Esophagus muscularis mucosa (tissue), 4 donors: ENCODE data around the gene OR52A1. TPM values are rescaled to one million over a fixed set of nuclear protein-coding genes. Genes with fewer than 3 reads are reported as not detected.
"Not testable (repeated sequence)": the region's sequence is repeated elsewhere in the genome, so short reads cannot be mapped to it uniquely, and the experiment has no call there.

Experiments used
- DNase-seq: peaks from one replicate; pipeline ENCODE4 v3.0.0-alpha.2; 2017; ENCODE audit errors: extremely low spot score
- H3K27ac ChIP-seq, 4 donors: fragments of 200-600 bp; sonication (generic); replicated peaks in 1 of 4; 1 replicate in 3 of 4; 2 replicates in 1 of 4; pipeline ENCODE4 v1.5.1; 2016 to 2019; ENCODE audit warnings: mild to moderate bottlenecking in 1 of 4
- H3K27me3 ChIP-seq, 4 donors: fragments of 200-600 bp; sonication (generic); one replicate each; pipeline versions ENCODE4 v1.5.1 to v1.6.0; 2016 to 2019
- H3K36me3 ChIP-seq, 4 donors: fragments of 200-600 bp; sonication (generic); one replicate each; pipeline ENCODE4 v1.5.1; 2016 to 2019
- H3K4me1 ChIP-seq, 4 donors: fragments of 200-600 bp; sonication (generic); one replicate each; pipeline ENCODE4 v1.5.1; 2016 to 2019
- H3K4me3 ChIP-seq, 4 donors: fragments of 200-600 bp; sonication (generic); 1 replicate in 2 of 4; 2 replicates in 2 of 4; pipeline ENCODE4 v1.5.1; 2016 to 2019; ENCODE audit warnings: mild to moderate bottlenecking in 4 of 4, moderate library complexity in 1 of 4
- H3K9me3 ChIP-seq, 4 donors: fragments of 200-600 bp; sonication (generic); 1 replicate in 3 of 4; 2 replicates in 1 of 4; pipeline ENCODE4 v1.5.1; 2016 to 2019
- CTCF ChIP-seq, 3 experiments: fragments of 200-600 bp in 2 of 3; fragments of 450-650 bp in 1 of 3; sonication (generic) in 2 of 3; IDR thresholded peaks; one replicate each; pipeline ENCODE4 v1.5.1; 2017 to 2019; ENCODE audit warnings: antibody characterized with exemption in 3 of 3, mild to moderate bottlenecking in 2 of 3, moderate library complexity in 1 of 3
- EP300 ChIP-seq: sonication (generic); formaldehyde crosslinking; IDR thresholded peaks from one replicate; pipeline ENCODE4 v1.6.1; 2017; ENCODE audit warnings: antibody characterized with exemption
- POLR2A ChIP-seq: fragments of 450-650 bp; IDR thresholded peaks from one replicate; pipeline ENCODE4 v1.6.1; 2017; ENCODE audit warnings: antibody characterized with exemption, moderate library complexity, mild to moderate bottlenecking, low read depth
- POLR2AphosphoS5 ChIP-seq, 2 donors: sonication (generic); formaldehyde crosslinking; IDR thresholded peaks; one replicate each; pipeline ENCODE4 v1.6.1; 2017; ENCODE audit warnings: antibody characterized with exemption in 2 of 2
- WGBS: methylation state at CpG from one replicate; pipeline ENCODE4 v1.1.5; 2018; 5-methylcytosine and 5-hydroxymethylcytosine counted together
- intact Hi-C: fragments of 100-400 bp; cut with DNase I; formaldehyde crosslinking; loops from one replicate; pipeline ENCODE4 v1.15.1; 2023
- total RNA-seq, 4 donors: library from RNA; depleted of rRNA; stranded (reverse); fragments of >200 nt; gene quantifications; one replicate each; pipeline versions ENCODE4 v1.1.0 to v1.2.1, GENCODE V29; 2016

The OR52A1 gene
- total RNA-seq, 4 donors from 2014 or later, result not detected

GRCh38 chr11:5174934-5175333 lies 20.4 kb upstream of the OR52A1 start:
- WGBS, result 92% methylated on average over 7 of the region's 7 CpGs
- Histone ChIP-seq H3K27ac (no peak overlapping the region), H3K9me3 (no peaks in the 10 kb centered on the region), H3K4me1 (no peaks in the 10 kb centered on the region), H3K4me3 (no peak overlapping the region), H3K27me3 (no peaks in the 10 kb centered on the region), H3K36me3 (no peaks in the 10 kb centered on the region)
- intact Hi-C loops, result no loop called here
- TF ChIP-seq EP300 (no peak), POLR2AphosphoS5 (IDR thresholded peaks at IDR 0.05) (no peak), CTCF (IDR thresholded peaks at IDR 0.05) (no peak), POLR2A (no peak)
- DNase-seq, result no peak

- Histone ChIP-seq H3K9me3 (no peaks in the 10 kb centered on the region), H3K4me1 (no peaks in the 10 kb centered on the region), H3K27ac (no peak overlapping the region), H3K27me3 (no peaks in the 10 kb centered on the region), H3K36me3 (no peaks in the 10 kb centered on the region), H3K4me3 (no peak overlapping the region)
- 63% methylated on average over 2 of the region's 2 CpGs for WGBS
- TF ChIP-seq POLR2A, result no peak
- no peak for TF ChIP-seq EP300
- TF ChIP-seq CTCF (IDR thresholded peaks at IDR 0.05), result no peak
- intact Hi-C loops, result no loop called here
- DNase-seq, result no peak
These were observed 17.3 kb upstream of the OR52A1 start for GRCh38 chr11:5171856-5172255.

- H3K4me1 ChIP-seq, H3K36me3 ChIP-seq, H3K9me3 ChIP-seq, H3K4me3 ChIP-seq, DNase-seq, intact Hi-C loops, H3K27ac ChIP-seq, H3K27me3 ChIP-seq: not testable (repeated sequence)
These were observed 11.3 kb upstream of the OR52A1 start for GRCh38 chr11:5165898-5166297.

GRCh38 chr11:5164807-5165206 lies 10.2 kb upstream of the OR52A1 start:
- H3K36me3 ChIP-seq, H3K4me3 ChIP-seq, H3K4me1 ChIP-seq, H3K27me3 ChIP-seq, DNase-seq, H3K27ac ChIP-seq, intact Hi-C loops, H3K9me3 ChIP-seq: not testable (repeated sequence)
- WGBS, result 79% methylated on average over 6 of the region's 6 CpGs

- intact Hi-C loops, H3K36me3 ChIP-seq, H3K4me3 ChIP-seq, H3K27me3 ChIP-seq, DNase-seq, H3K4me1 ChIP-seq, H3K9me3 ChIP-seq, H3K27ac ChIP-seq: not testable (repeated sequence)
- 71% methylated on average over 1 of the region's 1 CpG for WGBS
These were observed 6.5 kb upstream of the OR52A1 start for GRCh38 chr11:5161045-5161444.

- H3K27ac ChIP-seq, intact Hi-C loops, H3K36me3 ChIP-seq, DNase-seq, H3K27me3 ChIP-seq, H3K4me1 ChIP-seq, H3K9me3 ChIP-seq, H3K4me3 ChIP-seq: not testable (repeated sequence)
- WGBS, result 88% methylated on average over 4 of the region's 4 CpGs
These were observed 5.7 kb upstream of the OR52A1 start for GRCh38 chr11:5160217-5160616.

- no peaks in the 10 kb centered on the region for H3K36me3 ChIP-seq
- TF ChIP-seq POLR2AphosphoS5 (IDR thresholded peaks at IDR 0.05) (no peak), EP300 (no peak), CTCF (IDR thresholded peaks at IDR 0.05) (no peak), POLR2A (no peak)
- no peak for DNase-seq
- intact Hi-C loops, result no loop called here
- H3K9me3 ChIP-seq, result no peaks in the 10 kb centered on the region
- H3K27ac ChIP-seq, result no peak overlapping the region
- H3K27me3 ChIP-seq, result no peaks in the 10 kb centered on the region
- no peaks in the 10 kb centered on the region for H3K4me1 ChIP-seq
- no peak overlapping the region for H3K4me3 ChIP-seq
These were observed 5.2 kb upstream of the OR52A1 start for GRCh38 chr11:5159806-5160205.
